HG02610 (cell line): ENCODE measurements around the gene MEF2D.

Experiments used
- ATAC-seq: cut with Tn5 transposase; IDR thresholded peaks from one replicate; pipeline ENCODE4 v1.9.1; 2021; ENCODE audit warnings: mild to moderate bottlenecking, moderate library complexity; ENCODE audit not compliant: unreplicated experiment

Gene MEF2D

DNA sequence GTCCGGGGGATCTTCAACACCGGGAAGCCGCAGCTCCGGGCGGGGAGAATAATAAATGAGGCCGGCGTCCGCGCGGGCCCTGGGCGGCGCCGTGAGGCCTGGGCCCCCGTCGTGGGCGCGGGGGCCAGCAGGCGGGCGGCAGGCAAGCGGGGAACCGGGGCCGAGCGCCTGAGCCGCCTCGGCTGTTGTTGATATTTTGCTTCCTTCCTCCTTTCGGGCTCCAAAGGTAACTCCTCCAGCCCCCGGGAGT is at the start of gene MEF2D:
Gene MEF2D, minus strand, starts transcription at position 233 of the 250 bp plus-strand sequence. CDS start 17,483 bp downstream, outside the sequence.
- ATAC-seq = no peak

DNA sequence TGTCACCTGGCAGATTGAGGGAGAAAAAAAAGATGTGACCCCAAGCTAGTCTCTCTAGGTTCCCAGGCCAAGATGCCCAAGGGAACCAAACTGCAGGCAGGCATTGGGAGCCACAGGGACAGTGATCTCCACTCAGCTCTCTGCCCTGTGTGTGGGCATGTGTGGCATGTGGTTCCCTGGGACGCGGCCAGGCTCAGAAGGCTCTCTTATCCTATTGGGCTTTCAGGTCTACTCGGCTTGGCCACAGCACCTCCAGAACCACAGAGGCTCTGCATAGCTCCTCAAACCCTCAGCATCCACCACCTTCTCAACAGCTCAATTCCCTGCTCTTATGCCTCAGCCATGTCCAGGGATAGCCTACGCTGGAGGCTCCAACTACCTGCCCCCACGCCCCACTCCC is 49.8 kb upstream of the MEF2D start:
- ATAC-seq = no peak

DNA sequence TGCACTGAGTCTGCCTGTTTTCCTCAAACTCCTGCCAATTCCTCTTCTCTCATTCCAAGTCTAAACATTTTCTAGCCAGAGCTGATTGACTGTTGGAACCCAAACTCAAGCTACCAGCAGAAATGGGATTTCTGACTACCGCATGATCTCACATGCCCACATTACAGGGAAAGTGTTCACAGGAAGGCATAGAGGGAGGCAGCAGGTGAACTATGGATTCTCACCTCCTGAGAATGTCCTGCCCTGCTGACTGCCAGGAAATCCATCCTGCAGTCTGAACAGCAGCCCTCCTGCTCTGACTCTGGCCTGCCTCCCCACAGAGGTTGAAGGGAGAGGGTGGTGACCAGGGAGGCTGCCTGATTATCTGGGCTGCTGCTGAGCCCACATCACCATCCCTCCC is 49.3 kb upstream of the MEF2D start:
- no peak for ATAC-seq

DNA sequence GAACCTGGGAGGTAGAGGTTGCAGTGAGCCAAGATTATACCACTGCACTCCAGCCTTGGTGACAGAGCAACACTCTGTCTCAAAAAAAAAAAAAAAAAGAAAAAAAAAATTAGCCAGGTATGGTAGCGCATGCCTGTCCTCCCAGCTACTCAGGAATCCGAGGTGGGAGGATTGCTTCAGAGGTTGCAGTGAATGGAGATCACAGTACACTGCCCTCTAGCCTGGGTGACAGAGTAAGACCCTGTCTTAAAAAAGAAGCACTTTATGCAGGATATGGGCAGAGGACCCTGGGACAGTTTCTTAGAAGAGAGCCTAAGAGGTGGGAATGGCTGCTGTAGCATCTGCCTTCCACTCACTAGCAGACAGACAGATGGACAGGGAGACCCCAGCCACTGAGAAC is 48.8 kb upstream of the MEF2D start:
- no peak for ATAC-seq

DNA sequence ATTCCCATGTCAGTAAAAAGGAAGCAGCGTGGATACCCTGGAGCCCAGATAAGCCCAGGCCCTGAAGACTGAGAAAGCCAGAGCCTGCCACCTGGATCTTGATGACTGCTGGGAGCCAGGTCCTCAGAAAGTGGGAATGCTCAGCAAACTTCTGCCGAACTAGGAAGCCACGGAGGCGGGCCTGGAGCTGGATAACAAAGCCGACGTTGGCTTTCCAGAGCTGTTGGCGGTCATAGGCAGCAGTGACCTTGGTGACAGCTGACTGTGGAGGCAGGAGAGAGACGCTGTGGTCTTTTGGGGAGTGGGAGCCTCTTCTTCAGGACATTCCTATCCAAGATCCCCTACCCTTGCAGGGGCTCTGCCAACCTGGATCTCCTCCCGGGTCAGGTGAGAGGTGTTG is 47.4 kb upstream of the MEF2D start:
- no peak for ATAC-seq

DNA sequence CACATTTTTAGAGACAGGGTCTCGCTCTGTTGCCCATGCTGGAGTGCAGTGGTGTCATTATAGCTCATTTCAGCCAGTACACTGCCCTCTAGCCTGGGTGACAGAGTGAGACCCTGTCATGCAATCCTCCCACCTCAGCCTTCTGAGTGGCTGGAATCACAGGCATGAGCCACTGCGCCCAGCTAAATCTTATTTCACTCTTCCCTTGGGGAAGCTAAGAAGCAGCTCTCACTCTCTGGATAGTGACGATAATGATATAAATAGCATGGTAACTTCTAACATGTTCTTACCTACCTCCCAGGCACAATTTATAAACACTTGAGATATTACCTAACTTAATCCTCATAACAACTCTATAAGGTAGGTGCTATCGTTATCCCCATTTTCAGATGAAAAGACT is 46.9 kb upstream of the MEF2D start:
- no peak for ATAC-seq

DNA sequence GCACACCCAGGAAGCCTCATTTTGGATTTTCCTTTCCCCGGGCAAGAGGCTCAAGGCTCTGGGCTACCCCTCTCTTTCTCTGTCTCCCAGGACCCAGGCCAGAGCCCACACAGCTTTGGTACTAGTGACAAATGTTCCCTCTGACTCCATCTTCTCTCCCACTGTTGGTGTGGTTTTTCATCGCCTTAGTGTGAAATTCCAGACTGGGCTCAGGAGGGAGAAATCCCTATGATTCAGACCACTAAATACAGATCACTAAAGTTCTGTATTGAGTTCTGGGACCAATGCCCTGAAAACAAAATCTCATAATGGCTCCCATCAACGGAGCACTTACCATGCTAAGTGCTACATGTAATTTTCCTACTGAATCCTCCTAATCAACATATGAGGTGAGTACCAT is 45.7 kb upstream of the MEF2D start:
- no peak for ATAC-seq

DNA sequence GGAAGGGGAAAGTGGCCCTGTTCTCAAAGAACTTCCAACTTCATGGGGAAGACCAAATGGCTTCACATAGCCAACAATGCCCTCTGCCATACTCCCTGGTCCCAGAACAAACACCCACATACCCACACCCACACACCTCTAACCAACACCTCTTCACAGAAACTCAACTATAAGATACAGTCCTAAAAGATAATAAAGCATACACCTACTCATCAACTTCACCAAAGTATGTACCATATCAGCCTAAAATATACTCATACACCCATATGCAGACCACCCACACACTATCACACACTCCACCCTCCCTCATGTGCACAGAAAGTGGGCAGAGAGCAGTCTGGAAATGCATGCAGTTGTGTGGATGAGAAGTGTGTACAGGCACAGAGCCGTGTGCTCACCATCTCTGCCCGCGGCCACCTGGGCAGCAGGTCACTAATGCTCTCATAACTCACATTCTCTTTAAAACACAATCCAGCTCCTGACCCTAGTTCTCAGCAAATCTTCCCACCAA is 44.1 kb upstream of the MEF2D start:
- ATAC-seq = no peak

DNA sequence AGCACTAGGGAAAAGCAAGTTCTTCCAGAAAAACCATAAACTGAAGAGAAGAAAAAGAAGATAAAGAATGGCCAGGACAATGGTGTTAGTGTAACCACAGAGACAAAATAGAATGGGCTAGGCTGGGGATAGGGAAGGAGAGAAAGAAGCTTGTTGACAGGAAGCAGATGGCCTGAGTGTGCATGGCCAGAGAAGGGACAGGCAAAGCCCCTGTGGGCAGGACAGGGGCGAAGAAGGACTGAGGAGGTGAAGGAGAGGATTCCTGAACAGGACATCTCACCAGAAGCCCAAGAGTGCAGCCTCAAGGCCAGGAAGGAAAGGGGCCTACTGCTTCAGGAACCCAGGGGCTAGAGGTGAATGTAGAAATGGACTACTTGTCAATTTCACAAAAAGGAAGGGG is 42.5 kb upstream of the MEF2D start:
- ATAC-seq = no peak

DNA sequence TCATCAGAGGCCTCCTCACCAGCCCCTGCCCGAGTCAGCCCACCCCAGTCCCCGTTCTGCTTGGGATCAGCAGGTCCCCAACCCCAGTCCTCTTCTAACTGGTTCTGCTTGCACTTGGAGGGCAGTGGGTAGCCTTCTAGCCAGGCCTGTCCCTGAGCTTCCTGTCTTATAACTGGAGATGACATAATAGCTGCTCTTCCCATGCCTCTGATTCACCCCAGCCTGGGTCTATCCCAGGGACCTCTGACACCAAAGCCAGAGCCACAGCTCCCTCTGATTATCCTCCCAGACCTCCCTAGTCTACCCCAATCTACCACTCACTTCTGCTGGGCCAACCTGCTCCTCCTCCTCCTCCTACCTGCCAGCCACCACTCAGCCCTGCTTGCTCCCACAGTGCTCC is 40.4 kb upstream of the MEF2D start:
- no peak for ATAC-seq

DNA sequence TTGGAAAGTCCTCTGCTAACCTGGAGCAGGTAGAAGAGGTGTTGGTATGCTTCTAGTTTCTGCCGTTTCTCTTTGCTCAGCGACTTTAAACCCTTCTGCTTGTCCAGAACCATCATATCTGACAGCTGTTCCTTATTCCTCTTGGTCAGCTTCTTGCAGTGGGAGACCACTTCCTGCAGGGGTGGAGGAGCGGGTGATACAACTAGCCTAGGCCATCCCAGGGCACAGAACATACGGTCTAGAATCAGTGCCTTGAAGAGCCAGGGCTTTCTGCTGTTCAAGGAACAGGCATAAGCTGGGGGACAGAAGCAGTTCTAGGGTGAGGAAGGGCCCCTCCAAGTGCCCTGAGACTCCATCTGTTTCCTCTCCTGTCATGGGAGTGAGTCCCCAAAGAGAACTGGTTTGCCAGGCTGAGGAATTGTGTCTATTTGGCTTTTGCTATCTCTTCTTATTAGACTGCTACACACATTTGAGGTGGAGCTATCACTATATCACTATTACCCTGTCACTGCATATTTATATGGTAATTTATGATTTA is 39.3 kb upstream of the MEF2D start:
- no peak for ATAC-seq

DNA sequence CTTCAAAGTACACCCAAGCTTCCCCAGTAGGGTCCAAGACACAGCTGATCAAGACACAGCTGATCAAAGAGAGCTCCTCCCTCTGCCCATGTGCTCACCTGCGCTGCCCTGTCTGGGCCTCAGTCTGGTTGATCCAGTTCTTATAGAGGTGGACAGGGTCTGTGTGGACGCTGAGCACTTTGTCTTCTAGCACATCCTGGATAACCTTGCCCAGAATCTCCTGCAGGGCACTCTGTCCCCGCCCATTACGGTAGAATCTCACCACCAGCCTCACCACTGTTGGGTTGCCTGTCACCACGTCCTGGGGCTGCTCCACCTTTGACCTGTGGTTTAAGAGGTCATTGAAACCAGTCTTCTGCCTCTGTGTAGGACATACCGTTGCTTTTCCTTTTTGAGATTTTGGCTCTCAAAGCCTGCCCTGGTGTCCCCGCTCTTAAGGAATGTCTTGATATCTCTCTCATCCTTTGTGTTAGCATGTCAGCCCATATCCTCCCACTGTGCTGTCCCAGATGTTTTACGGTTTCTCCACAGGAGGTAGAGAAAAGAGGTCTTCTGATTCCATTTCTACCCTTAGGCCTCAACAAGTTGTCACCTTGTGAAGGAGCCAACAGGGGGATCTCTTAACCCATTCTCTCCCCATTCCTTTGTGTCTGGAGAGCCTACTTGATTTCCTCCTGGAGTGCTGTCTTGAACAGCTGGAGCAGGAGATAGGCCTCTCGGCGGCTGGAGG is 38.3 kb upstream of the MEF2D start:
- no peak for ATAC-seq

DNA sequence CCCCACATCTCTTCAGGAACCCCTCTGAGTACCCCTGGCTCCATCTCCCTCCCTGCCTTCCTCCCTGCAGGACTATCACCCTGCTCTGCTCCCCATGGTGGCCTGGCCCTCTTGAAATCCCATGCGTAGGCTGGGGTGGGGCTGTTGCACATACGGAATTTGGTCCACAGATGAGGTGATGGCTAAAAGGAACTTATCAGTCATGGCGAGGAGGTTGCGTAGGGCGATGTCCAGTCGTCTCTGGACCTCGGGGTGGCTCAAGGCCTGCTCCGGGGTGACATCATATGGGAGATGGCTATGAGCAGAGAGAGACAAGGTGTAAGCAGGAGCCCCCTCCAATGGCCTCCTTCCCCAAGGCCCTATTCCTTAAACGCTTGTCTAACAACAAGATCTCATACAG is 36.5 kb upstream of the MEF2D start:
- ATAC-seq = no peak

DNA sequence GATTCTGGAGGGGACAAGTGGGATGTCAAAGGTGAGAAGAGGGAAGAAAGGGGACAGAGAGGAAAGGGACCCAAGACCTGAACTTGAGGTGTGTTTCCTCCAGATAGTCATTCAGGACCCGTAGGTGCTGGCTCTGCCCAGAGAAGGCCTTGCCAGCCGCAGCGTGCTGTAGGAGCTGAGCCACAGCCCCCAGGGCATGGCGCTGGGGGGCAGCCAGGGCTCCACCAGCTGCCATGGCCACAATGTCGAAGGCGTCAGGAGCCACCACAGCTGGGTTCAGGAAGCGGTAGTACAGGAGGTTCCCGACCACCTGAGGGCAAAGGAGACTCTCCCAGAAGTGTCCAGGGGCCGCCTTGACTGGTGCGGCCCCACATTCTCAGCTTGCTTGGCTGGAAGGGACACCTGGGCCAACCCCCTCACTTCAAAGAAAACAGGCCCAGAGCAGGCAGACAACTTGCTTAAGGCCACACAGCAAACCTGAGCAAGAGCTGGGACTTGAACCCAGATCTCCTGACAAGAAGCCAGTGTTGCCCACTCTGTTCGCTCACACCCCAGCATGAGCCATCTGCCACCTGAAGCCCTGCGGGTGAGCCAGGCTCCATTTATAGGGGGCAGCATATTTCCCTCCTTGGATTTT is 34.0 kb upstream of the MEF2D start:
- no peak for ATAC-seq

DNA sequence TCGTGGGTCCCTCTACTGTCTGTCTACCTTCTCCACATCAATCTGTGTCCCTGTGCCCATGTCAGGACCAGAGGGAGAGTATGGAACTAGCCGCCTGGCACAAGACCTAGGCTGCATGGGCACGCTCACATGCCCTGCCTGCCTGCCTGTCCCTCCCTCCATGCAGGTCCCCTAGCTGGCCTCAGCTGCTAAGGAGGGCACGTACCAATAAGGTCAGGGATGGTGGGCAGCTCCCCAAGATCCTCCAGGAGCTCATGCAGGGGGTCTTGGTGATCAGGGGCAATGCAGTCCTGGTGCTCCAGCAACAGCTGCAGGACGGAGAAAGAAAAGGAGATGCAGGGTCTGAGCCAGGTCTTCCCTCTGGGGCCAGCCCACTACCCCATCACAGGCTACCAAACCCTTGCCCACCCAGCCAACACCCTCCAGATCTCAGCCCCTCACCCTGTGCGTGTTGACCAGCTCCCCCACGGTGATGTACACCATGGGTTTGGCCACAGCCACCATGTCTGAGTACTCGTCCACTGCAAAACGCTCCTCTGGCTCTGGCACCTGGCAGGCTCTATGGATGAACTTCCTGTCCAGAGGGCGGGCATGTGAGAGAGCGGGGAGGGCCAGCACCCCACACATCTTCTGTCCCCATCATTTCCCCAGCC is 33.1 kb upstream of the MEF2D start:
- ATAC-seq = no peak

DNA sequence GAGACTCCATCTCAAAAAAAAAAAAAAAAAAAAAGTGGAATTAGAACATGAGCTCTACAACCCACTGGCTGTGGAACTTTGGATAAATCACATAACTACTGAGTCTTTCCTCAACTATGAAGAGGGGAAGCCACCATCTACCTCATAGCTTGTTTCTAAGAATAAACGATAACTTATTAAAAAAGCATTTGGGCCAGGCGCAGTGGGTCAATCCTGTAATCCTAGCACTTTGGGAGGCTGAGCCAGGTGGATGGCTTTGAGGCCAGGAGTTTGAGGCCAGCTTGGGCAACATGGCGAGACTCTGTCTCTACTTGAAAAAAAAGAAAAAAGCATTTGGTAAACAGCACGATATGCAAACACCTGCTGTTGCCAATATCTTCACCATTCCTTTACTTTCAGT is 31.8 kb upstream of the MEF2D start:
- no peak for ATAC-seq

DNA sequence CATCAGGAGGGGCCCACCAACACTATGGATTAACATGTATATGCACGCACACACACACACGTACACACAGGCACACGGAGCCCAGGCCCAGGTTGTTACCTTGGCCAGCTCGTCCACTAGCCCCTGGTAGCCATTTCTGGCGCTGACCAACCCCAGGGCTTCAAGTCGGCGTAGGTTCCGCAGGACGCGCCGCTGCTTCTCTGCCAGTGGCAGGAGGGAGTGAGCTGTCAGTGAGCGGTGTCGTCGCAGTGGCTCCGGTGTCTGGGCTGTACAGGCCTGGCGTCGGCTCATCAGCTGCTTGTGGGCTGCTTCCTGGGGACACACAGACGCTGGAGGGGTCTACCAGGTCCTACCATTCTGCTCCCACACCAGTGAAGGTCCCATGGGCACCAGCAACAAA is 29.4 kb upstream of the MEF2D start:
- ATAC-seq = no peak

DNA sequence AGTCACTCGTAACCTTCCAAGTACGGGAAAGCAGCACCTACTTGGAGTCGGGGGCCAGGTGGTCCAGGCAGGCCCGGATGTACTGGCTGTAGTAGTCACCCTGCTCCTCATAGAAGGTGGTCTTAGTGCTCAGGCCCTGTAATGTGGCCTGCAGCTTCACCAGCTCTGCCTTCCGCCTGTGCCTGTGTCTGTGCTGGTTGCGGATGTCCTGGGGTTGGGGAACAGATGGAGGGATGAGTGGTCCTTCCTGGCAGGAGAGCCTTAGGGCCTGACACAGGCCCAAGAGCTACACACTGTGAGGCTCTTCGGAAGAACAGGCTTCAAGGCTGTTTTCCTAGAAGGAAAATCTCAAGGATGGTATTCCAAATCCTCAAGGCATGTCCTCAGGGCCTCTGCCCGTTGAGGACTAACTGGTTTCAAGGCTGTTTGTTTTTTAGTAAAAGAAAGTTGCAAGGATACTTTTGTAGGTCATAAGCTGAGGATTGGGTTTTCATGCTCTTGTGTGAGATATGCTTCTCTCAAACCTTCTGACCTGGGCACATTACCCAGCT is 28.4 kb upstream of the MEF2D start:
- ATAC-seq = no peak

DNA sequence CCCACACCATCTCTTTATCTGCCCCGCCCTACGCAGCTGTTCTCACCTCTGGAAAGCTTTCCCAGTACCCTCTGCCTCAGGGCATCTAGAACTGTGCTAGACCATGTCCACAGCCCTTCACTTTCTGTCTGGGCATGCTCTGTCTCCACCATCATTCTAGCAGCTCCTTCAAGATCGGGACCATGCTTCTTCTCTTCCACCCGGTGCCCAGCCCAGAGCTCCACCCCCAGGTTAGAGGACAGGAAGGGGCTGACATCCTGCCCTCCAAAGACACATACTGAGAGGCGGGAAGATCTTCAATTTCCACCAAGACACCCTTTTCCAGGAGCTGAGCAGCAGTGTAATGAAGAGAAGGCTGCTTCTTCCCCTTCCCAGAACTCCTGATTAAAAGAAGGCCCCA is 27.7 kb upstream of the MEF2D start:
- no peak for ATAC-seq

DNA sequence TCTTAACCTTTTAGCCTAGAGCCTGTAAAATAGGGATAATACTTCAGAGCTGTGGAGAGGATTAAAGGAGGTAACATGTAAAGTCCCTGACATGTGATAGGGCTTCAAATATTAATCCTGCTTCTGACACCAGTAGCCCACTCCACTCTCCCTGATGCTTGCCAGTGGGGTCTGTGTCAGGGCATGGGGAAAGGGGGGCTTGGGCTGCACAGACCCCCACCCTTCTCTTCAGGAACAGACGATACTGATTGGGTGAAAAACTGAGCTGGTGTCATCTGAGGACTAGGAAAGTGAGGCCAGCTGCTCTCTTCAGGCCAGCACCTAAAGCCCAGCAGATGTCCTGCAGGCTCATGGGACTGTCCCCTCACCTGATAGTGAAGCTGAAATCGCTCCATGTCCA is 27.0 kb upstream of the MEF2D start:
- no peak for ATAC-seq

DNA sequence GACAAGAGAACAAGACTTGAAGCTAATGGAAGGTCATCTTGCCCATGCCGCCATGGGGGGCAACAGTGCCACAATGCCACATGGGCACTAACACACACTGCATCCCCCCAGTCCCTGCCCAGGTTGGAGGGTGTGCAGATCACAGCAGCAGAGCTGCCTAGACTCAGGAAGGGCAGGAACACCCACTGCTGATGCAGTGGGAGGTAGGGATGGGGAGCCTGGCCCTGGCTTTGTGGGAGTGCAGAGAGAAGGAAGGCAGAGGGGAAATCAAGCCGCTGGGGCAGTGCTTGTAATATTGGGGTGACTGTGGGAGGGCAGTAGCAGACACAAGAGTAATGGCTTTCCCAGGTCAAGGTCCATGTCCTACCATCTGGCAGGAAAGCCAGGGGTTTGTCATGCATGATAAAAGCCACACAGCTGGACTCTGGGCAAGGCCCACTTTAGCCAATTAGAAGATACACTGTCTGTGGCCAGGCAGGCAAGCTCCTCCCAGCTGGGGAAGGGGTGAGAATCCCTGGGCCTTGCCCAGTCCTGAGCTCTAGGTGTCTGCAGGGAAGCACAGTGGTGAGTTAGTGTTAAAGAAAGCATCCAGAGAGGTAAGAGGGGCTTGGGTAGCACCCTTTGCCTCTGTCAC is 25.4 kb upstream of the MEF2D start:
- no peak for ATAC-seq
